A172 (cell line): ENCODE data around the gene ROR1. TPM values are rescaled to one million over a fixed set of nuclear protein-coding genes. Genes with fewer than 3 reads are reported as not detected.
A peak's percentile ranks its signal among the peaks of the same experiment; 100 is the strongest.

ENCODE experiments used
- DNase-seq: peaks from one replicate; pipeline ENCODE4 v3.0.0-alpha.2; 2015; ENCODE audit warnings: low spot score
- total RNA-seq: library from RNA; depleted of rRNA; stranded (reverse); fragments of >200 nt; shearing (Covaris generic); gene quantifications from 2 replicates; pipeline ENCODE4 v1.2.3, GENCODE V29; 2014

ROR1 gene
- total RNA-seq, 1 experiment from 2014 or later: 7.0 TPM

- DNase-seq: no peak
These were observed 133.2 kb downstream of the ROR1 start for GRCh38 chr1:63907051-63907450.

- DNase-seq: no peak
These were observed 134.2 kb downstream of the ROR1 start for GRCh38 chr1:63908016-63908415.

GRCh38 chr1:63909526-63909925 is 135.7 kb downstream of the ROR1 start:
- DNase-seq: no peak

GRCh38 chr1:63911049-63911448 is 137.2 kb downstream of the ROR1 start:
- DNase-seq: no peak

- no peak for DNase-seq
These were observed 138.8 kb downstream of the ROR1 start for GRCh38 chr1:63912643-63913042.

- DNase-seq: no peak
These were observed 139.7 kb downstream of the ROR1 start for GRCh38 chr1:63913533-63913932.

- no peak for DNase-seq
These were observed 140.4 kb downstream of the ROR1 start for GRCh38 chr1:63914241-63914640.

GRCh38 chr1:63914706-63915105 is 140.9 kb downstream of the ROR1 start:
- no peak for DNase-seq

GRCh38 chr1:63915121-63915520 is 141.3 kb downstream of the ROR1 start:
- DNase-seq: no peak

- no peak for DNase-seq
These were observed 142.9 kb downstream of the ROR1 start for GRCh38 chr1:63916485-63917360.

- DNase-seq: peak; percentile 50
These were observed 144.0 kb downstream of the ROR1 start for GRCh38 chr1:63917571-63918417.

- no peak for DNase-seq
These were observed 144.7 kb downstream of the ROR1 start for GRCh38 chr1:63918418-63918945.

- peak; percentile 95 for DNase-seq
These were observed 146.6 kb downstream of the ROR1 start for GRCh38 chr1:63920154-63921117.

- DNase-seq: no peak
These were observed 147.5 kb downstream of the ROR1 start for GRCh38 chr1:63921359-63921758.

GRCh38 chr1:63921802-63922201 is 148.0 kb downstream of the ROR1 start:
- DNase-seq: no peak

GRCh38 chr1:63922848-63923247 is 149.0 kb downstream of the ROR1 start:
- no peak for DNase-seq

GRCh38 chr1:63923302-63923701 is 149.5 kb downstream of the ROR1 start:
- no peak for DNase-seq

GRCh38 chr1:63924600-63924999 is 150.8 kb downstream of the ROR1 start:
- no peak for DNase-seq

GRCh38 chr1:63928186-63929105 is 154.6 kb downstream of the ROR1 start:
- DNase-seq: no peak

GRCh38 chr1:63929106-63929478 is 155.3 kb downstream of the ROR1 start:
- no peak for DNase-seq
